ENCODE measurements around the gene HRH1.

The HRH1 gene

GRCh38 chr3:11143476-11143875 lies 10.8 kb upstream of the HRH1 start:
- no peak for DNase-seq

GRCh38 chr3:11144996-11145395 lies 9.3 kb upstream of the HRH1 start:
- no peak for DNase-seq

- DNase-seq = no peak
These were observed 8.4 kb upstream of the HRH1 start for GRCh38 chr3:11145888-11146287.

GRCh38 chr3:11146773-11147660 lies 7.3 kb upstream of the HRH1 start:
- DNase-seq = no peak

- DNase-seq = no peak
These were observed 4.0 kb upstream of the HRH1 start for GRCh38 chr3:11150256-11150655.

GRCh38 chr3:11152301-11152700 lies 2.0 kb upstream of the HRH1 start:
- DNase-seq = peak in 3 of 4 experiments; percentile 20 to 57 (median 29)

- no peak for DNase-seq
These were observed 646 bp downstream of the HRH1 start for GRCh38 chr3:11154953-11155325.

GRCh38 chr3:11155341-11156025 lies 1.2 kb downstream of the HRH1 start:
- DNase-seq = peak; percentile 57 to 75 (median 67)

- no peak for DNase-seq
These were observed 1.7 kb downstream of the HRH1 start for GRCh38 chr3:11156026-11156410.

- no peak for DNase-seq
These were observed 3.1 kb downstream of the HRH1 start for GRCh38 chr3:11157421-11157820.

GRCh38 chr3:11159421-11159904 lies 5.2 kb downstream of the HRH1 start:
- DNase-seq = peak; percentile 56 to 87 (median 74)

GRCh38 chr3:11161666-11162065 lies 7.4 kb downstream of the HRH1 start:
- DNase-seq = no peak

GRCh38 chr3:11162401-11163345 lies 8.4 kb downstream of the HRH1 start:
- no peak for DNase-seq

GRCh38 chr3:11164607-11165006 lies 10.3 kb downstream of the HRH1 start:
- no peak for DNase-seq

GRCh38 chr3:11165476-11165875 lies 11.2 kb downstream of the HRH1 start:
- DNase-seq = no peak

GRCh38 chr3:11166807-11167400 lies 12.6 kb downstream of the HRH1 start:
- DNase-seq = peak in 2 of 4 experiments; percentile 16 to 25

GRCh38 chr3:11167590-11167989 lies 13.3 kb downstream of the HRH1 start:
- no peak for DNase-seq

GRCh38 chr3:11168406-11168805 lies 14.1 kb downstream of the HRH1 start:
- DNase-seq = no peak

- DNase-seq = no peak
These were observed 14.8 kb downstream of the HRH1 start for GRCh38 chr3:11168881-11169805.

- DNase-seq = peak in 1 of 4 experiments; percentile 26
These were observed 15.9 kb downstream of the HRH1 start for GRCh38 chr3:11170052-11170770.

All from suppressor macrophage (primary cell).